WTC11 (cell line): ENCODE results near the gene STARD10. TPM values are rescaled to one million over a fixed set of nuclear protein-coding genes. Genes with fewer than 3 reads are reported as not detected.

Experiments
- ATAC-seq: fragments of 200-7000 bp; cut with Tn5 transposase; 2 replicates; pipeline ENCODE4 v1.10.0; 2021; ENCODE audit warnings: mild to moderate bottlenecking, moderate library complexity
- CTCF ChIA-PET: fragments of 300-600 bp; sonication (Branson Sonifier 250); formaldehyde crosslinking; loops from one replicate; lab custom pipeline; 2021; ENCODE audit warnings: antibody characterized with exemption; lab: Charles Lee
- POLR2A ChIA-PET: fragments of 350-600 bp; sonication (Branson Sonifier 250); formaldehyde crosslinking; loops from one replicate; lab custom pipeline; 2021; ENCODE audit warnings: antibody characterized with exemption; lab: Charles Lee
- DNase-seq: peaks from one replicate; pipeline ENCODE4 v3.0.0; 2021; ENCODE audit warnings: low spot score
- H3K27ac Mint-ChIP-seq: 2 replicates; pipeline ENCODE4 v1.8.0; 2021; ENCODE audit warnings: mixed read lengths
- H3K27me3 Mint-ChIP-seq: 2 replicates; pipeline ENCODE4 v1.8.0; 2021; ENCODE audit warnings: low read depth, mild to moderate bottlenecking, moderate library complexity, mixed read lengths
- H3K36me3 Mint-ChIP-seq: 2 replicates; pipeline ENCODE4 v1.8.0; 2021; ENCODE audit warnings: mixed read lengths
- H3K4me1 Mint-ChIP-seq: 2 replicates; pipeline ENCODE4 v1.8.0; 2022; ENCODE audit warnings: mixed read lengths
- H3K4me3 Mint-ChIP-seq: 2 replicates; pipeline ENCODE4 v1.8.0; 2021; ENCODE audit warnings: mild to moderate bottlenecking, moderate library complexity, mixed read lengths
- H3K9me3 Mint-ChIP-seq: 2 replicates; pipeline ENCODE4 v1.8.0; 2021; ENCODE audit warnings: mixed read lengths
- ATF6 ChIP-seq: sonication (generic); formaldehyde crosslinking; IDR thresholded peaks from 2 replicates; pipeline ENCODE4 v1.8.1; 2023; ENCODE audit warnings: mild to moderate bottlenecking, missing genetic modification reagents
- CREB1 ChIP-seq: sonication (generic); formaldehyde crosslinking; IDR thresholded peaks from 2 replicates; pipeline ENCODE4 v1.8.0; 2023; ENCODE audit warnings: mild to moderate bottlenecking, missing genetic modification reagents
- CREM ChIP-seq: sonication (generic); formaldehyde crosslinking; IDR thresholded peaks from 2 replicates; pipeline ENCODE4 v1.8.1; 2022; ENCODE audit warnings: mild to moderate bottlenecking, missing genetic modification reagents, moderate library complexity
- ERG ChIP-seq: fragments of 250-450 bp; sonication (Bioruptor Pico); IDR thresholded peaks from 2 replicates; pipeline ENCODE4 v1.8.0; 2021; ENCODE audit warnings: mild to moderate bottlenecking
- ETV6 ChIP-seq: sonication (generic); formaldehyde crosslinking; IDR thresholded peaks from 2 replicates; pipeline ENCODE4 v1.8.1; 2022; ENCODE audit warnings: mild to moderate bottlenecking, missing genetic modification reagents
- FOXP4 ChIP-seq: sonication (generic); formaldehyde crosslinking; IDR thresholded peaks from 2 replicates; pipeline ENCODE4 v1.8.0; 2022; ENCODE audit warnings: mild to moderate bottlenecking, missing genetic modification reagents
- GABPB1 ChIP-seq: sonication (generic); formaldehyde crosslinking; IDR thresholded peaks from 2 replicates; pipeline ENCODE4 v1.8.1; 2023; ENCODE audit warnings: mild to moderate bottlenecking, missing genetic modification reagents
- IRF1 ChIP-seq: sonication (generic); formaldehyde crosslinking; IDR thresholded peaks from 2 replicates; pipeline ENCODE4 v1.8.0; 2023; ENCODE audit warnings: missing genetic modification reagents
- MYBL2 ChIP-seq: sonication (generic); formaldehyde crosslinking; IDR thresholded peaks from 2 replicates; pipeline ENCODE4 v1.8.1; 2023; ENCODE audit warnings: mild to moderate bottlenecking, moderate library complexity, missing genetic modification reagents
- NFYB ChIP-seq: sonication (generic); formaldehyde crosslinking; conservative IDR thresholded peaks from 2 replicates; pipeline ENCODE4 v1.8.0; 2022; ENCODE audit warnings: low read depth, missing genetic modification reagents
- NR2C2 ChIP-seq: sonication (generic); formaldehyde crosslinking; IDR thresholded peaks from 2 replicates; pipeline ENCODE4 v1.8.0; 2022; ENCODE audit warnings: mild to moderate bottlenecking, missing genetic modification reagents
- USF2 ChIP-seq: sonication (generic); formaldehyde crosslinking; IDR thresholded peaks from 2 replicates; pipeline ENCODE4 v1.8.1; 2023; ENCODE audit warnings: mild to moderate bottlenecking, missing genetic modification reagents, moderate library complexity
- ZMAT4 ChIP-seq: fragments of 250-450 bp; sonication (Bioruptor Pico); IDR thresholded peaks from 2 replicates; pipeline ENCODE4 v1.9.0; 2021; ENCODE audit warnings: mild to moderate bottlenecking
- ZNF138 ChIP-seq: sonication (generic); formaldehyde crosslinking; conservative IDR thresholded peaks from 2 replicates; pipeline ENCODE4 v1.8.1; 2022; ENCODE audit warnings: mild to moderate bottlenecking, moderate library complexity, missing genetic modification reagents
- ZNF219 ChIP-seq: sonication (generic); formaldehyde crosslinking; IDR thresholded peaks from 2 replicates; pipeline ENCODE4 v1.8.0; 2023; ENCODE audit warnings: missing genetic modification reagents, mild to moderate bottlenecking, borderline replicate concordance
- ZNF281 ChIP-seq: sonication (generic); formaldehyde crosslinking; IDR thresholded peaks from 2 replicates; pipeline ENCODE4 v1.8.0; 2023; ENCODE audit warnings: mild to moderate bottlenecking, missing genetic modification reagents
- ZSCAN18 ChIP-seq: fragments of 250-450 bp; sonication (Bioruptor Pico); IDR thresholded peaks from 2 replicates; pipeline ENCODE4 v2.1.2; 2022; ENCODE audit warnings: mild to moderate bottlenecking, moderate library complexity
- total RNA-seq: library from RNA; stranded (reverse); gene quantifications from 3 replicates; pipeline ENCODE4 v1.2.3, GENCODE V29; 2021

STARD10 gene
- total RNA-seq, 1 experiment from 2014 or later, result 32.0 TPM

GRCh38 chr11:72722050-72722748 is 71.6 kb downstream of the STARD10 start (continued):
- TF ChIP-seq ATF6 (CRISPR knock-in tag) (no peak), GABPB1 (CRISPR knock-in tag) (no peak), ZSCAN18 (CRISPR knock-in tag) (no peak), MYBL2 (CRISPR knock-in tag) (no peak), NFYB (peak; percentile 69), IRF1 (CRISPR knock-in tag) (no peak)

- Mint-ChIP-seq H3K27me3 (no peaks in the 10 kb centered on the region), H3K36me3 (no peaks in the 10 kb centered on the region), H3K4me1 (peaks cover 9% of the 10 kb centered on the region), H3K4me3 (no peak overlapping the region), H3K27ac (peak overlapping the region; percentile 95), H3K9me3 (no peaks in the 10 kb centered on the region)
- no peak for TF ChIP-seq ZNF138
- TF ChIP-seq ZMAT4, result no peak
- TF ChIP-seq NR2C2 (CRISPR knock-in tag), result no peak
- no peak for TF ChIP-seq FOXP4 (CRISPR knock-in tag)
- TF ChIP-seq ZNF219, result no peak
- no peak for TF ChIP-seq USF2 (CRISPR knock-in tag)
- no peak for TF ChIP-seq ERG (CRISPR knock-in tag)
- no peak for TF ChIP-seq CREB1 (CRISPR knock-in tag)
- ChIA-PET POLR2A (no interaction called here), CTCF (interaction anchor here (1.2 to 1.6 kb wide), 3 partner anchors 11 to 515 kb away, joined by 3 to 6 read pairs (median 5); no protein-coding TSS in a partner anchor)
- DNase-seq (no peak), ATAC-seq (no peak)
Measured at GRCh38 chr11:72721689-72722049, 72.2 kb downstream of the STARD10 start.

GRCh38 chr11:72721276-72721675 is 72.6 kb downstream of the STARD10 start:
- Mint-ChIP-seq H3K36me3 (no peaks in the 10 kb centered on the region), H3K27ac (no peak overlapping the region), H3K9me3 (no peaks in the 10 kb centered on the region), H3K4me1 (peaks cover 9% of the 10 kb centered on the region), H3K27me3 (no peaks in the 10 kb centered on the region), H3K4me3 (no peak overlapping the region)
- ChIA-PET CTCF (interaction anchor here (1.0 to 1.4 kb wide), 2 partner anchors 37 to 72 kb away, joined by 3 to 4 read pairs; no protein-coding TSS in a partner anchor), POLR2A (no interaction called here)
- DNase-seq, result no peak
- ATAC-seq, result no peak
- TF ChIP-seq ETV6 (CRISPR knock-in tag) (no peak), CREM (CRISPR knock-in tag) (no peak), ZNF281 (CRISPR knock-in tag) (no peak)
